SU-DHL-6 (cell line): ENCODE measurements around the gene NAPG.

ENCODE experiments used
- CTCF ChIP-seq: fragments of 200-600 bp; sonication (generic); IDR thresholded peaks from one replicate; pipeline ENCODE4 v1.5.1; 2017; ENCODE audit warnings: antibody characterized with exemption, mild to moderate bottlenecking, low read length, moderate library complexity; ENCODE audit not compliant: insufficient read depth, poor library complexity, severe bottlenecking
- EZH2phosphoT487 ChIP-seq: fragments of 200-600 bp; sonication (generic), shearing (Covaris generic); conservative IDR thresholded peaks from 2 replicates; pipeline ENCODE4 v1.6.1; 2018; ENCODE audit warnings: mild to moderate bottlenecking, antibody characterized with exemption, low read length, moderate library complexity, mixed read lengths

- TF ChIP-seq CTCF: no peak
- no peak for TF ChIP-seq EZH2phosphoT487
These were observed 20.9 kb downstream of the NAPG start for GRCh38 chr18:10546557-10547300.
